GM21526 (cell line): ENCODE results near the gene GNLY.
A peak's percentile ranks its signal among the peaks of the same experiment; 100 is the strongest.
"Not testable (repeated sequence)": the region's sequence is repeated elsewhere in the genome, so short reads cannot be mapped to it uniquely, and the experiment has no call there.

Source experiments
- ATAC-seq: cut with Tn5 transposase; IDR thresholded peaks from one replicate; pipeline ENCODE4 v1.9.1; 2021; ENCODE audit warnings: moderate library complexity; ENCODE audit not compliant: unreplicated experiment, low FRiP score

The GNLY gene

GRCh38 chr2:85694052-85695025 is at the start of gene GNLY:
TSS of gene GNLY (plus strand) at chr2:85694358. CDS start at chr2:85694419, 61 bp downstream.
- ATAC-seq = no peak

DNA sequence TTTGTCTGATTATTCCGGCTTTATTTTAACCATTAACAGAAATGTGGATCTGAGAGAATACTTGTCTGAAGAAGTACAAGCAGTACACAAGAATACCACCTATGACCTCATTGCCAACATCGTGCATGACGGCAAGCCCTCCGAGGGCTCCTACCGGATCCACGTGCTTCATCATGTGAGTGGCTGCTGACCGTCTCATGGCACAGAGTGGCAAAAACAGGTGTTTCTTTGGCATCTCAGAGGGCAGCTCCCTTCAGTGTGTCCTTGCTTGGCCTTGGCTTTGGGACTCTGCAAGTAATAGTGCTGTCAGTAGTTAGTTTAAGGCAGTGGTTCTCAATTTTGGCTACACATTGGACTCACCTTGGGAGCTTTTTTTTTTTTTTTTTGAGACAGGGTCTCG is 49.2 kb upstream of the GNLY start:
- no peak for ATAC-seq

DNA sequence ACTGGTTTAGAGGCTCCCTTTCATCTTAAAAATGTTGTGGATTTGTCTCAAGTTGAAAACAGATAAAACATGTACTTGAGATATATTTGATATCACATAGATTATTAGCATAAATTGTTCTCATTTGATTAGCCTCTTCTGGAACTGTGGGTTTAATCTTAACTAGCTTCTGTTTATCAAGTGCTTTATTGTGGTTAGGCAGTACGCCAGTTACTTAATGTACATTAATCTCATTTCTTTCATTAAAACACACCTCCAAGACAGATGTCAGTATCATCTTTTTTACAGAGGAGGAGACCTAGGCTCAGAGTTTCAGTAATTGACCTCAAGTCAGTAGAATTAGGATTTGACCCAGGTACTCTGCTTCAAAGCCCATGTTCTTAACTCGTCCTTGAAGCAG is 48.0 kb upstream of the GNLY start:
- ATAC-seq = no peak

- ATAC-seq = peak; percentile 64
Observed at GRCh38 chr2:85647823-85648526, 46.2 kb upstream of the GNLY start.

DNA sequence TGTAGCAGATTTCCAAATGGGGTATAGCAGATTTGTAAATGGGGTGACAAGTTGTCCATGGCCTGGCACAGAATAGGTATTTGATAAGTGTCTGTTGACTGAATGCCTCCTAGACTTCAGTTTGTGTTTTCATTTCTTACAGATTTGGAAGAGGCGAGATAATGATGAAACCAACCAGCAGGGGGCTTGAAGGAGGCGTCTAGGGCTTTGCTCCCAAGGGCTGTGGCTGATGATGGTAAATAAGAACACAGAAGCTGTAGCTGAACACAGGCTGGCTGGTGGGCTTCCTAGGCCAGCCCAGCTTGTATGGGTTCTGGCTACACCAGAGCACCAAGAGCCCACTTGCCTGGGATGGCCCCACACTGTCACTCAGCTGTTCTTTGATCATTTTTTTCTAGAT is 45.5 kb upstream of the GNLY start:
- no peak for ATAC-seq

DNA sequence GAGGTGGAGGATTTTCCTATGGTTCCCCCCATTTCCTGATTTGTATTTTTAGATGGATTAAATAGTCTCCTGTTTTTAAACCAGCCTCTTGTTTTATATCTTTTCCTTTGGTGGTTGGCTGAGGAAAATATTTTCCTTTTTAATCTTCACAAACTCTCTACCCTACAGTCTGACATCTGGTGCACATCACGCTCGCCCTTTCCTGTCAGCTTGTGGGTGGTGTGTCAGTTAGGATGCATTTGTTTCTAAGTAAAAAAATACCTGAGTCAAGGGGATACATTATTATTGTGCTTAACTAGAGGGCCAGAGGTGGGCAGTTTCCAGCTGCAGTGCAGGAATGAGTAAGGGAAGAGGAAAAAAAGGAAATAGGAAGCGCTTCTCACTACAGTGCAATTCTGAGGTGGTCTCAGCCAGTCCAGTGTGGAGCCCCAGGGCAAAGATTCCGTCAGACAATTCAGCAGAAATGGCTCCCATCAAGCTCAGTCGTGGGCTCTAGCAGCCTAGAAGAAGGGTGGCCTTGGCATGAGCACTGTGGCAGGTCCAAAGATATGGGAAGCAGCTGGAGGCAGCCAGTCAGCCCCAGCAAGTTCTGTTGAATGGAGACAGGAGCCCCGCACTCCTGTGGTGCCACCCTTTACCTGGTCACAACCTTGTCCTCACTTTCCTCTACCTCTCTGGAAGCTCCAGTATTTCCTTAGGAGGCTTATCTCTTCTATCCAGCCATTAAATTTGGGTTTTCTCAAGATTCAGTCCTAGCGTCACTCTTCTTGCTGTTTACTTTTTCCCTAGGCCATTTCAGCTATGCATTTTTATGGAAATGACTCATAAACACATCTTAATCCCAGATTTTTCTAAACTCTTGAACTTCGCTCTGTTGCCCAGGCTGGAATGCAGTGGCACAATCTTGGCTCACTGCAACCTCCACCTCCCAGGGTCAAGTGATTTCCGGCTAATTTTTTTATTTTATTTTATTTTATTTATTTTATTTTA is 44.7 kb upstream of the GNLY start:
- no peak for ATAC-seq

GRCh38 chr2:85650456-85650855 is 43.7 kb upstream of the GNLY start:
- no peak for ATAC-seq

GRCh38 chr2:85651097-85651496 is 43.1 kb upstream of the GNLY start:
- ATAC-seq = no peak

- no peak for ATAC-seq
Observed at GRCh38 chr2:85652056-85652455, 42.1 kb upstream of the GNLY start.

DNA sequence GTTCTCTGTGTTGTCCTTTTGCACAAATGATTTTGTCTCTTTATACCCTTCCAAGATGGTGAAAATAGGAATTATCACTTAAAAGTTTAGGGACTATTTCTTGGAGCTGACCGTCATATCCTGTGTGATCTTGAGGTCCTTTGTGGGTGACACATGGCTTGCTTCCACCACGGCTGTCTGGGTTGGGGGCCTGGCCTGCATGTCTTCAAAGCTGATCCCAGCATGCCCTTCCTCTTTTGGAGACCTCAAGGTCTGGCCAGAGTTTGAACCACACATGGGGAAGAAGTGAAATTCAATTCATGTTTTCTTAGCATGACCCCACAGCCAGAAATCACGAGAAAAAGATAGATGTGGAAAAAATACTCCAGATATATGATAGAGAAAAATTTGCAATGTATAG is 40.2 kb upstream of the GNLY start:
- no peak for ATAC-seq

DNA sequence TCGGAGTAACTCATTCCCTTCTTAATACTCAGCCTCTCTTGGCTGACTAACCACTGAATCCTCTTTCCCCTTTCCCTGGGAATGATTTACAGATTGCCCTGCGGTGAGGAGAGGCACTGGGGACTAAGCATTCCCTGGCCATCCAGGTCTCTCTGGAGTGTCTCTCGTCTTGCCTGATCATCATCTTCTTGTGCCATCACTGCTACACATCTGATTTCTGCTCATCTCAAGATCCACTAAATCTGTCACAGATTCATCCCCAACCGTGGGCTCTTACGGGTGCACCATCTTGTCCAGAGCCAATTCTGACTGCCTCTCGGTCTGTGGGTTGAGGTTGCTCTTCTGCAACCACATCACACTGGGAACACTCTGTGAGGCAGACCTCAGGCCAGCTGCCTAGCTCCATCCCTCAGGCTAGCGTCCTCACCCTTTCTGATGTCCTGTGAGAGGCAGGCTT is 38.2 kb upstream of the GNLY start:
- ATAC-seq = no peak

- ATAC-seq = no peak
Observed at GRCh38 chr2:85656468-85656867, 37.7 kb upstream of the GNLY start.

DNA sequence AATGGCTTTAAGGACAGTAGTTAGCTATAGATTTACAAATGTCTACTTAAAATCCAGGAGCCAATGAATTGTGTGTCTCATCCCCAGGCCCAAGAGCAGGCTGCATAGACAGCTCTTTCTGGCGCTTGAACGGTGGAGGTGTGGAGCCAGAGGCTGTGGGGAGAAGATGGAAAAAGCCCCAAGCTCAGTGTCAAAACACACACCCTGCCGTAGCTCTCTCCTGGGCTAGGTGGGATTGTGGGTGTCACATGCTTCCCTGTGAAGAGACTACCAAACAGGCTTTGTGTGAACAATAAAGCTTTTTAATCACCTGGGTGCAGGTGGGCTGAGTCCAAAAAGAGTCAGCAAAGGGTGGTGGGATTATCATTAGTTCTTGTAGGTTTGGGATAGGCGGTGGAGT is 36.8 kb upstream of the GNLY start:
- not testable (repeated sequence) for ATAC-seq

DNA sequence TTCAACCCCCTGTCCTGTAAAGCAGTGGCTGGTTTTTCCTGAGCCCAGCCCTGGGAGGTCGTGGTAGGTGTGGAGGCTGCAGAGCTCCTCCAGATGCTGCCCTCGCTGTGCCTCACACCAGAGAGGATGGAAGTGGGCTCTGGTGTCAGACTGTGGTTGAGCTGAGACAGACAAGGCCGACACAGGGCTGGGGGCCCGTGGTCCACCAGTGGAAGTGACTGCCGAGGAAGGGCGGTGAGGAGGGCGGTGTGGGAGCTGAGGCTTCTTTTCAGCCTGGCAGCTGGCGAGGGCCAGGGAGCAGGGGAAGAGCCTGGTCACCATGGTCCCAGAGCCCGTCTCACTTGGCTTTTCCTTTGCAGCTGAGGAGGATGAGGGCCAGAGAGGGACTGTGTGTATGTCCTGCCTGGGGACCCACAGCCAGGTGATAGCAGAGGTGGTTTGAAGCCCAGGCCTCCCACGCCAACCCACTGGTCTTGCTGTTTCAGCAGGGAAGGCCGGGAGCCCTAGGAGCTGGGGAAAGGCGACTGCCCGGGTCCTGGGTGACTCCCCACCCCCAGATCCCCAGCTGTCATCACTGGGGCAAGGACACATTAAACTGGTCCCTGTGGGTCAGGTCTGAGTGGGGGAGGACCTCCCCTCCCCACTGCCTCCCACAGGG is 34.7 kb upstream of the GNLY start:
- no peak for ATAC-seq

GRCh38 chr2:85660301-85660700 is 33.9 kb upstream of the GNLY start:
- ATAC-seq = not testable (repeated sequence)

DNA sequence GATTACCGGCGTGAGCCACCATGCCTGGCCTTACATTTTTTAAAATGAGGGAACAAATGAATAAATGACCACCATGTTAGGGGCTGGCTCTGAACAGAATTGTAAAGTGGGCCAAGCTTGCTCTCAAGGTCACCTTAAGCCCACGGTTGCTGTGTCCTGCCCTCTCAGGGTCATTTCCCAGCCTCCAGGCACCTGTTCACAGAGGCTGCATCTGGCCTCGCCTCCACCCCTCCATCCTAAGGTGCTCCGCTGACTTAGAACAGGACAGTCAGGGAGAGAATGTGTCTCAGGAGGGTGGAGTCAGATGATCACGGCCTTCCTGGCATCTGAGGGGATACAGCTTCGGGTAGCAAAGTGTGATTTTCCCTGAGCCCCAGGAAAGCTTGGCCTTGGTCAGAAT is 33.4 kb upstream of the GNLY start:
- no peak for ATAC-seq

DNA sequence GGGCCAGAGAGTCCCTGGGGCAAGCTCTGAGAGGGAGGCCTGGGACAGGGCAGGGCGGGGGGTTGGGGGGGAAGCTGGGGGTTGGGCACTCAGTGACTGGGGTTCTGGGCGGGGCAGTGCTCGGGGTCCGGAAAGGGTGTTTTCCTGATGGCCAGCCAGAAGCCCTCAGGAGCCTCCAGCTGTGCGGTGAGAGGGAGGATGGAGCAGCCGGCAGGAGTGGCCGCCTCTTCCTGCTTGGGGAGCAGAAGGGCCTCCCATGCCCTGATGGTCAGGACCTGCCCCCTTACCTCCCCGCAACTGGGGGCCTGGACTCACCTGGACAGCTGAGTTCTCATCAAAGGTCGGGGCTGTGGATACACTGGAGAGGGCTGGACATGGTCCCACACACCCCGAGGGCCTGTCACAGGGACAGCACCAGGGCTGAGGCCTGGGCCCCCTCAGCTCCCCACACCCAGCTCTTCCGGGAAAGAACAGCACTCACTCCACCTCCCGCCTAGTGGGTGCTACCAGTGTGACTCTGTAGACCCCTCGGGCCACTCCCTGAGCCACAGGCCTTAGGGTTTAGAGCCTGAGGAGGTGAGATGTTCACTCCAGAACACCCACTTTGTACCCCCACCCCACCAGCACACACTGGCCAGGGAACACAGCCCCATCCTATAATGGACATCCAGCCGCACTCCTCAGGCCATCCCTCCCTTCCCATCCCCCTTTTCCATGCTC is 32.9 kb upstream of the GNLY start:
- ATAC-seq = no peak

GRCh38 chr2:85662899-85663593 is 31.1 kb upstream of the GNLY start:
- ATAC-seq = no peak
